Spleen (tissue), 7 donors: Measurements from ENCODE around the gene CMKLR1.

Source experiments
- POLR2A ChIP-seq, 3 donors: fragments of 450-650 bp; IDR thresholded peaks; one replicate each; pipeline ENCODE4 v1.5.1; 2017; ENCODE audit warnings: antibody characterized with exemption in 3 of 3, mild to moderate bottlenecking in 1 of 3
- TF ChIP-seq, protein P1 (sequence below), 11 experiments: fragments of 200-600 bp in 7 of 11; fragments of 450-650 bp in 4 of 11; sonication (generic) in 4 of 11; IDR thresholded peaks in 8 of 11; conservative IDR thresholded peaks in 3 of 11; 1 replicate in 7 of 11; 2 replicates in 4 of 11; pipeline versions ENCODE4 v1.4.0 to v1.8.0; 2016 to 2021; ENCODE audit warnings: antibody characterized with exemption in 11 of 11, inconsistent platforms in 4 of 11, mild to moderate bottlenecking in 1 of 11
- donor health status: DM: no; HTN: no; CAD: no; lungs with moderate emphysema.
- donor health status: DM: no; HTN: no; CAD: no.
- donor health status: DM: no; HTN: no; CAD: no.

DNA sequence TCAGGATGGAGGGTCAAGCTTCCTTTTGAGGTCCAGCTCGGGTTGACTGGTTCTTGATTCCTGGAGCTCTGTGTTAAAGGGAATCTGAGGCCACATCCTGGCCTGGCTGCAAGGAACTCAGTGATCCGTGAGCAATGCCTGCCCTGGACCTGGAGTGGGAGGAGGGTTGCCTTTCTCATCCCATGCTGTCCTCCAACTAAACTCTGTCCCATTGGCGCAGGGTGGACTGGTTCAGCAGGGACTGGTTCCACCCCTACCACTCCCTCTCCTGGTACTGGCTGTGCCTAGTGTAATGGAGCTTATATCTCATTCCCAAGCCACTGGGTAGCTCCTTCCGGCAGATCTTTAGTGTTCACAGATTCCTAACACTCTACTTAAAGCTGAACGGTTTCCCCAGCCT lies 3.9 kb upstream of the CMKLR1 start:
- no peak for TF ChIP-seq POLR2A (IDR thresholded peaks at IDR 0.05)
- TF ChIP-seq, protein P1, sequence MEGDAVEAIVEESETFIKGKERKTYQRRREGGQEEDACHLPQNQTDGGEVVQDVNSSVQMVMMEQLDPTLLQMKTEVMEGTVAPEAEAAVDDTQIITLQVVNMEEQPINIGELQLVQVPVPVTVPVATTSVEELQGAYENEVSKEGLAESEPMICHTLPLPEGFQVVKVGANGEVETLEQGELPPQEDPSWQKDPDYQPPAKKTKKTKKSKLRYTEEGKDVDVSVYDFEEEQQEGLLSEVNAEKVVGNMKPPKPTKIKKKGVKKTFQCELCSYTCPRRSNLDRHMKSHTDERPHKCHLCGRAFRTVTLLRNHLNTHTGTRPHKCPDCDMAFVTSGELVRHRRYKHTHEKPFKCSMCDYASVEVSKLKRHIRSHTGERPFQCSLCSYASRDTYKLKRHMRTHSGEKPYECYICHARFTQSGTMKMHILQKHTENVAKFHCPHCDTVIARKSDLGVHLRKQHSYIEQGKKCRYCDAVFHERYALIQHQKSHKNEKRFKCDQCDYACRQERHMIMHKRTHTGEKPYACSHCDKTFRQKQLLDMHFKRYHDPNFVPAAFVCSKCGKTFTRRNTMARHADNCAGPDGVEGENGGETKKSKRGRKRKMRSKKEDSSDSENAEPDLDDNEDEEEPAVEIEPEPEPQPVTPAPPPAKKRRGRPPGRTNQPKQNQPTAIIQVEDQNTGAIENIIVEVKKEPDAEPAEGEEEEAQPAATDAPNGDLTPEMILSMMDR (IDR thresholded peaks at IDR 0.05 in 8 of 11, conservative IDR thresholded peaks at IDR 0.05 in 3 of 11): no peak
